GM19240 (cell line): Measurements from ENCODE around the gene FBXO39.
"Not testable (repeated sequence)": the region's sequence is repeated elsewhere in the genome, so short reads cannot be mapped to it uniquely, and the experiment has no call there.

Source experiments
- DNase-seq: peaks from one replicate; pipeline ENCODE4 v3.0.0; 2011; ENCODE audit warnings: low spot score; ENCODE audit not compliant: insufficient read length

Gene FBXO39

DNA sequence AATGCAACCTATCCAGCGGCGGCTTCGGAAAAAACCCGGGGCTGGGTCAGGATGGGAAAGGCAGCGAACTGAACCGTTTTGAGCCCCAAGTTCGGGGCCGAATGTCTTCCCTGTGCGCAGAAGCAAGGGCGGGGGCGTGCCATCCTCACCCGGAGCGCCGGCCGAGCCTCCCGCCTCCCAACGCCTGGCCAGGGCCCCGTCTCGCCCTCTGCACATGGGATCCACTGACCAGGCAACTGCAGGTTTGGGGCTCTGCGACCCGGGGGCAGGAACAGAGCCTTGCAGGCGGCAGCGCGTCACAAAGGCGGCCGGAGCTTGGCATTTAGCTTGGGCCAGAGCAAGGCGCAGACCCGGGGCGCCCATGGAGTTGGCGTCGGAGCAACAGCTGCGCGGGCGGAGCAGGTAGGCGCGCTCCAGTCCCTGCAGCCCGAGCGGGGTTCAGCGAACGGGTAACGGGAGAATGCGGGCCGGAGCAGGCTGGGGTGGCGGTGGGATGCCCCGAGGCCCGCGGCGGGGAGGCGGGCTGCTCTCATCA is at the start of gene FBXO39:
Gene FBXO39, plus strand, starts transcription at position 345 of the 535 bp plus-strand sequence. CDS start 3,654 bp downstream, outside the sequence.
- DNase-seq = no peak

DNA sequence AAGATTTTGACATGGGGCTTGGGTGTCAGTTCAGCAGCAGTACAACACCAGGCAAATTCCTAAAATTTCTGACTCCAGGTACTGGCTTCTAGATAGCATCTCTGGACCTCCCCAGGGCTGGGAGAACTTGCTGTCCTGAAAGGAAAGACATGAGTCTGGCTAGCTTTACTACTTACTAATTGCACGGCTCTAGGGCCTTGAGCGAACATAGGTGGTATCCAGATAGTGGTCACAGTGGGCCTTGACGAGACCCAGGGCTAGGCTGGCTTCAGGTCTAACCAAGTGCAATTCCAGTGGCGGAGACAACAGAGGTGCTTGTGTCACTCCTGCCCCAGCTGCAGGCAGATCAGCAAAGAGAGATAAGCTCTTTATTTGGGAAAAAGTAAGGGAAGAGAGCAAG is 46.5 kb upstream of the FBXO39 start:
- no peak for DNase-seq

DNA sequence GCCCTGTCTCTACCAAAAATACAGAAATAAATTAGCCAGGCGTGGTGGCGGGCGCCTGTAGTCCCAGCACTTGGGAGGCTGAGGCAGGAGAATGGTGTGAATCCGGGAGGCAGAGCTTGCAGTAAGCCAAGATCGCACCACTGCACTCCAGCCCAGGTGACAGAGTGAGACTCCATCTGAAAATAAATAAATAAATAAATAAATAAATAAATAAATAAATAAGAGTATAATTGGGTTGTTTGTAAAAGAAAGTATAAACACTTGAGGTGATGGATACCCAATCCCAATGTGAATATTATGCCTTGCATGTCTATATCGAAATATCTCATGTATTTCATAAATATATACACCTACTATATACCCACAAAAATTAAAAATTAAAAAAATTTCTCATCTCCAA is 29.4 kb upstream of the FBXO39 start:
- DNase-seq = not testable (repeated sequence)

DNA sequence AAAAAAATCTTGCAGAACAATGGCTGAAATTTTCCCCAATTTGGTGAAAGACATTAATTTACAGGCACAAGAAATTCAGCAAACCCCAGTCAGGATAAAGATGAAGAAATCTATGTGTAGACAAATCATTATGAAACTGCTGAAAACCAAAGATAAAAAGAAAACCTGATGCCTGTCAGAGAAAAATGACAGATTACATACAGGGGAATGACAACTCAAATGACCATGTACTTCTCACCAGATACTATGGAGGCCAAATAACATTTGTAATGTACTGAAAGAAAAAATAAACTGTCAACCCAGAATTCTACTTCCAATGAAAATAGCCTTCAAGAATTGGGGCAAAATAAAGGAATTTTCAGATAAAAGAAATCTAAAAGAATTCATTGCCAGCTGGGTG is 27.4 kb upstream of the FBXO39 start:
- DNase-seq = no peak

DNA sequence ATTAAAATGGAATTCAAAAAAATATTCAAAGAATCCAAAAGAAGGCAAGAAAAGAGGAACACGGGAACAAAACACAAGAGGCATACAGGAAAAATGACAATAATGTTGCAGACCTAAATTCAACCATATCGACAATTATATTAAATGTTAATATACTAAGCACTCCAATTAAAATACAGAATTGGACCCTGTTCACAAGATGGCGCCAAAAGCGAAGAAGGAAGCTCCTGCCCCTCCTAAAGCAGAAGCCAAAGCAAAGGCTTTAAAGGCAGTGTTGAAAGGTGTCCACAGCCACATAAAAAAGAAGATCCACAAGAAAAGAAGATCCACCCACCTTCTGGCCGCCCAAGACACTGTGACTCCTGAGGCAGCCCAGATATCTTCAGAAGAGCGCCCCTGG is 26.5 kb upstream of the FBXO39 start:
- no peak for DNase-seq

DNA sequence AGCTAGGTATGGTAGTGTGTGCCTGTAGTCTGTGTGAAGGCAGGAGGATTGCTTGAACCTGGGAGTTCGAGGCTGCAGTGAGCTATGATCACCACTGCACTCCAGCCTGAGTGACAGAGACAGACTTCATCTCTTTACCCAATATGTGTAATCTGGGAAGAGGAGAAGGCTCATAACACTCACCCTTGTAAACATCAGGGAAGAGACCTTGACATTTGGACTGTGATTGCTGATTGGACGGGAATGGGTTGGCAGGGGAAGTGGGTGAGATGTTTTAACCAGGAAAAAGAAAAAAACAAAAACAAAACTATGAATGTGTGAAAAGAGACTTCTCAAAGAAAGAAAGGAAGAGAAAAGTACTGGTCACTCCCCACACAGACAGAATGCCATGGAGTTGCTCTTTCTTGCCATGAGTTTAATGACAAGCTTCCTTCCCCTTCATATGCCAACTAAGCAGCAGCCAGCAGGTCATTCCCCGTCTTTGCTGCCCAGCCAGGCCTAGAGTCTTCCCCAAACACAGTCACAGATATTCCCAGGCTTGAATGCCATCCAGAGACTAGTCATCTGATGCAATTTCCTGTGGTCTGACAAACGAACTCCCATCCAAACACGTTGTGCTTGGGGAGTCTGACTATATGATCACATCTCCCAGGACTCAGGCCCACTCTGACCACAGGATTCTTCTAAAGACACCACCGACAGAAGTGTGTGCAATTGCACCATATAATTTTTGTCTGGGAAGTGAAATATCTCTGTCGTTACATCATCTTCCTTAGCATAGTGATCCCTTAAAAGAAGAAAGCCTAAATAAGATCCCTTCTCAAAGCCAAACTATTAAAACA is 23.7 kb upstream of the FBXO39 start:
- no peak for DNase-seq

DNA sequence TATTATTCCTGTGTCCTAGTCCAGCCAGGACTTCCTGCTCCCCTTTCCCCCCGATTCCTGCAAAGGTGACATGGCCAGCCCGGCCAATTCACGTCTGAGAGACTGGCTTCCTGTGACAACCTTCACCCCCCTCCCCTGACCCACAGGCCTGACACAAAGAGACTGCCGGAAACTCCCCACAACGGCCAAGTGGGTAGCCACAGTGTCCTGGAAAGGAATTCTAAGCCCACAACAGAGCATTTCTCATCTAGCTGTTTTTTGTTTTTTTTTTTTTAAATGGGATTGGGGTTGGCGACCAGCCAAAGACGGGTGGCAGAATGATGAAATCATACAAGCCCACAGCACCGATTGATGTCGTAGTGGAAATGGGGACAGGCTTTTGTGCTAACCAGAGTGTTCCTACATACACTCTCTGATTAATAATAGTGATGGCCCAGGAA is 23.0 kb upstream of the FBXO39 start:
- no peak for DNase-seq

DNA sequence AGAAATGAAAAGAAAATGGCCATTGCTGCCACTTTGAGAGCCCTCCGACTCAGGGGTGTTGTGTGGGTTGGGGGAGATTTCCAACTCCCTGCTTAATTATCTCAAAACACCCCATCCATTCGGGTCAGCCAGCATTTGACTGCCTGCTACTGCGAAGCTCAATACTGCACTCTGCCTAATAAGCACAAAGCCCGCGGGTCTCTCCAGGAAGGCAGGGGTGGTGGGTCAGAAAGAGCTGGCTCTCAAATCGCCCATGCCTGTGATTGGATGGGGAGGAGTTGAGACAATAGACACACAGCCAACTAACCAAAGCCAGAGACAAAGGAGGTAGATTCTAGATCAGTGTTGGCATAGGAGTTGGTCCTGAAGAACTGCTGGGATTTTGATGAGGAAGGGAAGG is 22.5 kb upstream of the FBXO39 start:
- DNase-seq = no peak

DNA sequence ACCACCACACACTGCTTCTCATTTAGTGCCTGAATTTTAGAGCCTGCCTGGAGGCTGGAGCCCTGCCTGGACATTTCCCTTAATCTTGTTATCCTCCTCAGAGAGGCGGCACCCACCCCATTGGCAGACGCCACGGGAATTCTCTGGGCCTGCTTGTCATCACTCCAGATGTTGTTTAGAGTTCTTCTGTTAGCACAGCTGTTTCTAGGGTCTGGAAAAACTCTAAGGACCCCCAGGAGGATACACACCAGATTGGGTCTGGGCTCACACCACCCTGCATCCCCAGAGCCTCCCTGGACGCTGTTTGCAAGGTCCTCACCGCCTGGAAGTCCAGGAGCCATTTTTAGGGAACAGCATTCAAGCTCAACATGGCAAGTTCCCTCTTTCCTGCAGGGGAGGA is 20.7 kb upstream of the FBXO39 start:
- no peak for DNase-seq

DNA sequence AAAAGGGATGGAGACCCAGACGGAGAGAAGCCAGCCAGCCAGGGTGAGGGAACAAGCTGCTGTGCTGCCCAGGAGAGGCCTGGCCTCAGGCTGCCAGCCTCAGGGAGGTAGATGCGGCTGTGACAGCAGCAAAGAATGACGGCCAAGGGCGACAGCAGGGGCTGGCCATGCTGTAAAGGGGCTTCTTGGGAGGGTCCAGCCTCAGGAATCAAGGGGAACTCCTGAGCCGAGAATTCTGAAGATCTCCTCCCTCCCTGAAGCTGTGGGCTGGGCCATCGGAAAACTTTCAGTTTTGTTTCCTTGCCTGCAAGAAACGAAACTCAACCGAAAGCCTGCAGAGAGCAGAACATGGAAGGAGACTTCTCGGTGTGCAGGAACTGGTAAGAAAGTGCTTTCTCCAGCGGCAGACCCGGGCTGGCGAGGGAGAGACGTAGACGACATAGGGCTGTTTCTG is 20.3 kb upstream of the FBXO39 start, which contains the start of gene XAF1:
Gene XAF1, plus strand, starts transcription at position 316 of the 454 bp plus-strand sequence. Its CDS starts 33 bp downstream, at position 349.
- peak; percentile 19 for DNase-seq

DNA sequence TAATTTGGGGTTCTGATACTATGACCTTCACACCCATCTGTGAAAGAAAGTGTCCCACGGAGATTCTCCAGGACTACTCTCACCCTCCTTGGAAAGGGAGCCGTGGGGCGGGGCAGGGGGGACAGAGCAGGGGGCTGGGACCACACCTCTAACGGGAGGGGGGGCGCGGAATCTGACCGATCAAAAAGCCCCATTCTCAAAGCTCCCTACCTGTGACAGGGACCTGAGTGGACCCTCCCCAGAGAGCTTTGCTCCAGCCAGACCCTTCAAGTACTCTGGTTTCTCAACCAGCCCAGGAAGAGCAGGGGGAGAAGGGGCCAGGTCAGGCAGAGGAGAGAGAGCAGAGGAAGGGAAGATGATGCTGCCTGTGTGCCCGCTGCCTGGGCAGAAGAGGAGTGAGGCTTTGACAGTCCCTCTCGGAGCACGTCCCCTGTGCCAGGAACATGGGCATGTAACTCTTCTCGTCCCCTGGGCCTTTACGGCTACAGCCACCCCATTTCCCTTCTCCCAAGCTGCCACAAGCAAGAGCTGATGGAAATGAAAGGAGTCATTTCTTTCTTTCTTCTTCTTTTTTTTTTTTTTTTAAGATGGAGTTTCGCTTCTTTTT is 19.5 kb upstream of the FBXO39 start:
- DNase-seq = no peak

DNA sequence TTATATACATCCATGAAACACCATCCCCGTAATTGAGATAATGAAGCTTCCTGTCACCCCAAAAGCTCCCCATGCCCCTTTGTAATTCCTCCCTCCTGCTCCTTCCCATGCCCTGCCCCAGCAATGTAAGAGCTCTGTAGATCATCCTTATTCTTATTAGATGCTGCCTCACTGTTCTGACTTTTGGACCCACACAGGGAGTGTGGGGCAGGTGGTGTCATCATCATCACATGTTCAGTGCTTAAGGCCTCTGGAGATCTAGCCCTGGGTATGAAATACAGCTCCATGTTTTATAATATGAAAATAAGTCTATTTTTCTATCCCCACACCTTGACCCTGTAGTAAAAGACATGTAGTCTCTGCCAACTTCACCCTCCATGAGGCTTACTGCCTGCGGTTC is 18.3 kb upstream of the FBXO39 start:
- DNase-seq = no peak

DNA sequence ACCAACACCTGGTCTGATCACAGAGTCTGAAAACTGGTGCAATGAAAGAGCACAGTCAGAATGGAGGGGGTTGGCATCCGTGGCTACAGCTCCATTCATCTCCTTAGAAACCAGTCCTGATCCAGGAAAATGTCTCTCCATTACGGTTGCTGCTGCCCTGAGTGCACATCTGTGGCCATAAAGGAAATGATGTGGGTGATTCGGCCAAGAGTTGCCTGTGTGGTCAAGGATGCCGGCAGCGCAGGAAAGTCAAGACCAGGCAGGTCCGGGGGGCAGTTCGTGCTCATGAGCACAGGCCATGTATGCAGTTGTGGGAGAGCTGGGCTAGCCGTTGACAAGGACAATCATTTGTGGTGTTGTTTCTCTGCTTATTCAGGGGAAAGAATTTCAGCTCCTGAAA is 14.2 kb upstream of the FBXO39 start:
- no peak for DNase-seq

DNA sequence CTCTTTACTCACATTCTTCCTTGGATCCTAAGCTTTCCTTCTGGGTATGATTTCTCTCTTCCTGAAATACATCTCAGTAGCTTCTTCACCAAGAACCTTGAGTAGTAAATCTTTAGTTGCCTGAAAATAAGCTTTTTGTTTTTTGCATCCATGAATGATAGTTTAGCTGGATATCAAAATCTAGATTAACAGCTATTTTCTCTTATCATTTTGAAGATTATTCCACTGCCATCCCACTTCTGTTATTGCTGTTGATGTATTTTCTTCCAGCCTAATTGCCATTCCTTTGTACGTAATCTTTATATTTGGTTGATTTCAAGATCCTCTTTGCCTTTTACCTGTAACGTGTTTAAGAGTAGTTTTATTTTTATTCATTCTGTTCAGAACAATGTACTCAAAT is 7.6 kb upstream of the FBXO39 start:
- DNase-seq = no peak

DNA sequence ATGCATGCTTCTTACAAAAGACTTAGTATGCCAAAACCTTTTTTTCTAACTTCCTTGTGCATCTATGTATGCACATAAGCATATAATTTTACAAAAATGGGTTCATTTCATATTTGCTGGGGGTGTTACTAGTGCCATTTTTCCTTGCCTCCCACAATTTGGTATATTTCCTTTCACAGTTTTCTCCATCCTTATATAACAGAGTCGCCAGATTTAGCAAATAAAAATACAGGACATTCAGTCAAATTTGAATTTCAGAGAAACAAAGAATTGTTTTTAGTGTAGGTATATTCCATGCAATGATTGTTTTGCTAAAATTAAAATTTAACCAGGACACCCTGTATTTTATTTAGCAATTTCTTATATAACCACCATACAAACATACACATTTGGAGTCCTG is 4.0 kb upstream of the FBXO39 start:
- DNase-seq = no peak

DNA sequence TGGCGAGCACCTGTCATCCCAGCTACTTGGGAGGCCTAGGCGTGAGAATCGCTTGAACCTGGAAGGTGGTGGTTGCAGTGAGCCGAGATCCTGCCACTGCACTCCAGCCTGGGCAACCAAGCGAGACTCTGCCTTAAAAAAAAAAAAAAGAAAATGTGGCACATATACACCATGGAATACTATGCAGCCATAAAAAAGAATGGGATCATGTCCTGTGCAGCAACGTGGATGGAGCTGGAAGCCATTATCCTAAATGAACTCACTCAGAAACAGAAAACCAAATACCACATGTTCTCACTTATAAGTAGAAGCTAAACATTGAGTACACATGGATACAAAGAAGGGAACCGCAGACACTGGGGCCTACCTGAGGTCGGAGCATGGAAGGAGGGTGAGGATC is 1.1 kb upstream of the FBXO39 start:
- not testable (repeated sequence) for DNase-seq

DNA sequence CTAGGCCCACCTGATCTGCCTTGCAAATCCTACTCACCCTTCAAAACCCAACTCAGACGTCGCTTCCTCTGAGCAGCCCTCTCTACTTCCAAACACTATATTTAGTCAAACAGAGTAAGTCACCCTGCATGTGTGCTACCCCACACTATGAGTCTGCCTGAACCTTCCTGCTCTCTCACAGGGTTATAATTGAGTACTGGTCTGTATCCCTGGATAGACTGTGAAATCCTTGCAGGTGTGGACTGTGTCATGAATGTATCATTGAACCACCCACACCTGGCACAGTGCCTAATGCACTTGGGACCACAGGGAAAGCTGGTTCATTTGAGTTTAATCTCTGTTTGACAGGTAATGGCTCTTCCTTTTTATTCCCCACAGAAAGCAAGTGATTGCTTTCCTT is 3.4 kb downstream of the FBXO39 start:
- DNase-seq = no peak

DNA sequence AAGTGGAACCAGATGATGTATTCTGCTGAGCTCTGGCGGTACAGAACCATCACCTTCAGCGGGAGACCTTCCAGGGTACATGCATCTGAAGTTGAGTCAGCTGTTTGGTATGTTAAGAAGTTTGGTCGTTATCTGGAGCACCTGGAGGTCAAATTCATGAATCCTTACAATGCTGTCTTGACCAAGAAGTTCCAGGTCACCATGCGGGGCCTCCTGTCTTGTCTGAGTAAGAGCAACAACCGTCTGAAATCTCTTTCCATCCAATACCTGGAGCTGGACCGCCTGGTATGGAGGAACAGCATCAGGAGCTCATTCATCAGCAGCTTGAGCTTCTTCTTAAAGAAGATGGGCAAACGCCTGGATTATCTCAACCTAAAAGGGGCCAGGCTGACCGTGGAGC is 4.0 kb downstream of the FBXO39 start:
- DNase-seq = no peak

DNA sequence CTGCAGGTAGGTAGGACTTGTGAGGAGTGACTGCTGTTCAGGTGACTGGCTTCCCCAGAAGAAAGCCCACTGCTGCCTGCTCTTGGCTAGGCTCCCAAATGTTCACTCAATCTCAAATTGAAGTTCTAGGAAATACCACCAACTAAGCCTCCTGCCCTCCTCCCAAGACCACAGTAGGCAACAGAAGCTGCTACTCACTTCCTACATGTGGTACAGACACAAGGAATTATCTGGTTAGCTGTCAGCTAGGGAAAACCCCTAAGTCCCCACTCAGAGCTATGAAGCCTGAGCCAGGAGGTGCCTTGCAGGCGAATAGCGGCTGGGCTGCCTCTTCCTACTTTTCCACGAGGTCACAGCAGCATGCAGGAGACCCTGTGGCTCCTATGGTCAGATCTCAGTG is 4.9 kb downstream of the FBXO39 start:
- no peak for DNase-seq

DNA sequence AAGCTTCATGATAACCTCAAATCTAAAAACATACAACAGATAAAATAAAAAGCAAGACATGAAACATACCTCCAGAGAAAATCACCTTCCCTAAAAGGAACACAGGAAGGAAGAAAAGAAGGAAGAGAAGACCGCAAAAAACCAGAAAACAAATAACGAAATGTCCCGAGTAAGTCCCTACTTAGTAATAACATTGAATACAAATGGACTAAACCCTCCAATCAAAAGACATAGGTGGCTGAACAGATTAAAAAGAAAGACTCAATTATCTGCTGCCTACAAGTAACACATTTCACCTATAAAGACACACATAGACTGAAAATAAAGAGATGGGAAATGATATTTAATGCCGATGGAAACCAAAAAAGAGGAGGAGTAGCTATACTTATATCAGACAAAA is 6.2 kb downstream of the FBXO39 start:
- DNase-seq = no peak

DNA sequence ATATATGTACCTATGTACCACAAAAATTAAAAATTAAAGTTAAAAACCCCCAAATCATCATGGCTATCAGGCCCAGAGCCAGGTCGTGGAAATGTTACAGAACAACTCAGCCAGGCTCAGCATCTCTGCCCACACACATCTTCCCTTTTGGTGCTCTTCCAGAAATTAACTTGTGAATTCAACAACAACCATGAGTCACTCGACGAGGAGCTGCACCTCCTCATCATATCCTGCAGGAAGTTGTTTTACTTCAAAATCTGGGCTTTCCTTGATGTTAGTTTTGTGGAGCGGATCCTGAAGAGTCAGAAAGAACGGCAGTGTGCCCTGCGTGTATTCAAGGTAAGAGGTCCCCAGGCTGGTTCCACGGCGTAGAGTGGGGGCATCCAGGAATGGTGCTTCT is 10.6 kb downstream of the FBXO39 start:
- no peak for DNase-seq

DNA sequence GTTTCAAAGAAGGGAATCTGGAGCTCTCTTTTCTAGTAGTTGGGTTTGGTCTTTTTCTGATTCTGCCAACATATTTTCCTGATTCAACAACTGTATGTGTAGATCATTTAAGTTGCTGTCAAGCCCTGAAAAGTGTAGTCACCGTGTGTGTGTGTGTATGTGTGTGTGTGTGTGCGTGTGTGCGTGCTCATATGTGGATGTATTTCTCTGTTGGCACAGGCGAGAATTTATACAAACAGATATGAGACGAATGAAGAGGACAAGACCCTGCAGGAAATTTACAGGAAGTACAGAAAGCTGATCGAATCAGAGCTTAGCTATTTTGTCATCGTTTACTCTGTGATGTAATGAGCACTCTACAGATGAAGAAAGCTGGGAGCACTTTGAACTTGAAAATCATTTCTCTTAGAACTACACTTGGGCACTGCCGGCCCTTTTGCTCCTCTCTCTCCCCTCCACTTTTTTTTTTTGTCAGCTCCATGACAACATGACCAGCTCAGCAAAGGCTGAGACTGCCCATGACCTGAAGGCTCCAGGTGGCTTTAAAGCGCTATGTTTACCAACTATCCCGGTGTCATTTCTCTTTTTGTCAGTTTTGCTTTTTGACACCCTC is 11.2 kb downstream of the FBXO39 start:
- DNase-seq = no peak
